ENCODE data around the gene STPG1. TPM values are rescaled to one million over a fixed set of nuclear protein-coding genes. Genes with fewer than 3 reads are reported as not detected.

The STPG1 gene
- total and polyA plus RNA-seq, 8 donors, result 7.8 to 11.1 (median 9.0) TPM

- H3K36me3 ChIP-seq, result peaks cover 0 to 3% of the 10 kb centered on the region in 2 donors
- DNase-seq, result peak in 1 of 4 donors; percentile 35
These were observed 2.5 kb upstream of the STPG1 start for GRCh38 chr1:24415910-24416665.

GRCh38 chr1:24415334-24415909 is 1.8 kb upstream of the STPG1 start, which contains the start of gene NIPAL3:
NIPAL3 (plus strand) TSS chr1:24415802; CDS start chr1:24419548, 3,746 bp downstream.
- no peaks in the 10 kb centered on the region for H3K27me3 ChIP-seq
- intact Hi-C loops (cut with DNase I), result no loop called here
- no peaks in the 10 kb centered on the region for H3K36me3 ChIP-seq
- ATAC-seq, result peak; percentile 86
- peak; percentile 79 to 81 for TF ChIP-seq CTCF (IDR thresholded peaks at IDR 0.05)
- H3K27ac ChIP-seq, result peak within 1 kb of the TSS; percentile 62 to 74
- H3K4me1 ChIP-seq, result peaks cover 21 to 66% of the 10 kb centered on the region in 2 donors
- no peaks in the 10 kb centered on the region for H3K9me3 ChIP-seq
- peak; percentile 97 to 99 (median 98) for DNase-seq
- peak within 1 kb of the TSS; percentile 52 to 82 for H3K4me3 ChIP-seq

More at GRCh38 chr1:24415910-24416665, 2.5 kb upstream of the STPG1 start:
- peak overlapping the region; percentile 52 to 82 for H3K4me3 ChIP-seq
- intact Hi-C loops (cut with DNase I), result no loop called here
- H3K27ac ChIP-seq, result peak overlapping the region; percentile 62 to 74
- no peaks in the 10 kb centered on the region for H3K27me3 ChIP-seq
- H3K4me1 ChIP-seq, result peaks cover 21 to 73% of the 10 kb centered on the region in 2 donors
- no peak for TF ChIP-seq CTCF (IDR thresholded peaks at IDR 0.05)
- H3K9me3 ChIP-seq, result no peaks in the 10 kb centered on the region
- peak; percentile 2 for ATAC-seq

GRCh38 chr1:24414775-24415333 is 1.3 kb upstream of the STPG1 start:
- Histone ChIP-seq H3K36me3 (no peaks in the 10 kb centered on the region), H3K27me3 (no peaks in the 10 kb centered on the region), H3K4me1 (peaks cover 21 to 60% of the 10 kb centered on the region in 2 donors), H3K9me3 (no peaks in the 10 kb centered on the region), H3K4me3 (peak overlapping the region; percentile 52 to 82), H3K27ac (peak overlapping the region; percentile 46 to 74)
- intact Hi-C loops (cut with DNase I), result no loop called here
- ATAC-seq (peak; percentile 0), DNase-seq (no peak)
- TF ChIP-seq CTCF (IDR thresholded peaks at IDR 0.05), result no peak

GRCh38 chr1:24412408-24412807 is 1.2 kb downstream of the STPG1 start:
- Histone ChIP-seq H3K9me3 (no peaks in the 10 kb centered on the region), H3K27me3 (no peaks in the 10 kb centered on the region), H3K4me3 (no peak overlapping the region), H3K4me1 (peaks cover 5 to 38% of the 10 kb centered on the region in 2 donors), H3K36me3 (no peaks in the 10 kb centered on the region), H3K27ac (no peak overlapping the region)
- DNase-seq, result no peak
- no peak for TF ChIP-seq CTCF (IDR thresholded peaks at IDR 0.05)
- intact Hi-C loops (cut with DNase I), result no loop called here
- no peak for ATAC-seq

- intact Hi-C loops (cut with DNase I), result no loop called here
- H3K27ac ChIP-seq, result no peak overlapping the region
- DNase-seq, result no peak
These were observed 1.6 kb downstream of the STPG1 start for GRCh38 chr1:24411963-24412362.

More at GRCh38 chr1:24411963-24412362, 1.6 kb downstream of the STPG1 start:
- no peak for ATAC-seq
- Histone ChIP-seq H3K9me3 (no peaks in the 10 kb centered on the region), H3K4me3 (no peak overlapping the region), H3K4me1 (peaks cover 1 to 34% of the 10 kb centered on the region in 2 donors), H3K27me3 (no peaks in the 10 kb centered on the region), H3K36me3 (no peaks in the 10 kb centered on the region)
- TF ChIP-seq CTCF (IDR thresholded peaks at IDR 0.05), result no peak

Measured in left lung (tissue), 10 donors.